CD14-positive monocyte (primary cell): Measurements from ENCODE around the gene CDYL2. TPM values are rescaled to one million over a fixed set of nuclear protein-coding genes. Genes with fewer than 3 reads are reported as not detected.
A peak's percentile ranks its signal among the peaks of the same experiment; 100 is the strongest.

Source experiments
- DNase-seq, 3 donors: peaks; one replicate each; pipeline ENCODE4 v3.0.0-alpha.2; 2011 to 2022
- H2AFZ ChIP-seq: 2 replicates; pipeline ENCODE4 v1.6.0; 2012; ENCODE audit warnings: mild to moderate bottlenecking, low read depth, low read length, inconsistent platforms; ENCODE audit not compliant: insufficient read depth, poor library complexity, severe bottlenecking
- H3K27ac ChIP-seq, 2 donors: 1 replicate in 1 of 2; 2 replicates in 1 of 2; pipeline ENCODE4 v1.5.1; 2012 to 2013; ENCODE audit warnings: low read length in 2 of 2, control low read depth in 1 of 2, inconsistent platforms in 1 of 2, low read depth in 1 of 2, mild to moderate bottlenecking in 1 of 2
- H3K27me3 ChIP-seq, 2 donors: one replicate each; pipeline versions ENCODE4 v1.6.0 to v1.6.1; 2011 to 2013; ENCODE audit warnings: low read length in 2 of 2; ENCODE audit not compliant: control insufficient read depth in 2 of 2, insufficient read depth in 2 of 2
- H3K36me3 ChIP-seq, 2 donors: replicated peaks in 1 of 2; 1 replicate in 1 of 2; 2 replicates in 1 of 2; pipeline versions ENCODE4 v1.5.1 to v1.6.1; 2012 to 2013; ENCODE audit warnings: low read length in 2 of 2, control low read depth in 1 of 2, inconsistent platforms in 1 of 2, mild to moderate bottlenecking in 1 of 2; ENCODE audit not compliant: insufficient read depth in 2 of 2, control insufficient read depth in 1 of 2
- H3K4me1 ChIP-seq, 2 donors: 1 replicate in 1 of 2; 2 replicates in 1 of 2; pipeline versions ENCODE4 v1.5.1 to v1.6.1; 2012 to 2013; ENCODE audit warnings: low read length in 2 of 2, control low read depth in 1 of 2, inconsistent platforms in 1 of 2, mild to moderate bottlenecking in 1 of 2, moderate library complexity in 1 of 2; ENCODE audit not compliant: insufficient read depth in 2 of 2, control insufficient read depth in 1 of 2
- H3K4me2 ChIP-seq: replicated peaks from 2 replicates; pipeline ENCODE3; 2012; ENCODE audit warnings: low read length, moderate library complexity, mild to moderate bottlenecking; ENCODE audit not compliant: poor library complexity, severe bottlenecking; ENCODE audit errors: extremely low read depth
- H3K4me3 ChIP-seq, 3 experiments: fragments of 200-600 bp in 1 of 3; sonication (generic) in 1 of 3; replicated peaks in 1 of 3; 1 replicate in 2 of 3; 2 replicates in 1 of 3; pipeline ENCODE4 v1.5.1; 2011 to 2013; ENCODE audit warnings: low read length in 3 of 3, mild to moderate bottlenecking in 3 of 3, control low read depth in 2 of 3, low read depth in 2 of 3, inconsistent platforms in 1 of 3, moderate library complexity in 1 of 3
- H3K79me2 ChIP-seq: 2 replicates; pipeline ENCODE4 v1.6.0; 2012; ENCODE audit warnings: mild to moderate bottlenecking, control low read depth, inconsistent platforms, low read length, moderate library complexity; ENCODE audit not compliant: insufficient read depth
- H3K9ac ChIP-seq: 2 replicates; pipeline ENCODE4 v1.6.0; 2017; ENCODE audit warnings: low read length, mild to moderate bottlenecking; ENCODE audit not compliant: insufficient read depth, poor library complexity, severe bottlenecking
- H3K9me3 ChIP-seq, 2 donors: replicated peaks in 1 of 2; 1 replicate in 1 of 2; 2 replicates in 1 of 2; pipeline versions ENCODE4 v1.5.1 to v1.6.1; 2012 to 2013; ENCODE audit warnings: low read length in 2 of 2, control low read depth in 1 of 2; ENCODE audit not compliant: control insufficient read depth in 1 of 2, insufficient read depth in 1 of 2
- H4K20me1 ChIP-seq: 2 replicates; pipeline ENCODE4 v1.6.0; 2012; ENCODE audit warnings: mild to moderate bottlenecking, low read length, control low read depth, moderate library complexity; ENCODE audit not compliant: insufficient read depth
- H3K27ac Mint-ChIP-seq, 7 donors: one replicate each; pipeline ENCODE4 v1.8.0; 2020; ENCODE audit warnings: mild to moderate bottlenecking in 7 of 7, mixed read lengths in 7 of 7, moderate library complexity in 6 of 7, inconsistent platforms in 2 of 7
- H3K27me3 Mint-ChIP-seq, 3 donors: one replicate each; pipeline ENCODE4 v1.8.0; 2021 to 2022; ENCODE audit warnings: low read depth in 3 of 3, mild to moderate bottlenecking in 3 of 3, mixed read lengths in 3 of 3, moderate library complexity in 3 of 3, inconsistent platforms in 1 of 3
- H3K36me3 Mint-ChIP-seq, 2 donors: one replicate each; pipeline ENCODE4 v1.8.0; 2020; ENCODE audit warnings: mixed read lengths in 2 of 2, inconsistent platforms in 1 of 2, mild to moderate bottlenecking in 1 of 2
- H3K4me1 Mint-ChIP-seq: one replicate; pipeline ENCODE4 v1.8.0; 2020; ENCODE audit warnings: mild to moderate bottlenecking, mixed read lengths
- H3K4me3 Mint-ChIP-seq, 2 donors: one replicate each; pipeline ENCODE4 v1.8.0; 2020; ENCODE audit warnings: mild to moderate bottlenecking in 2 of 2, mixed read lengths in 2 of 2, moderate library complexity in 1 of 2
- H3K9me3 Mint-ChIP-seq, 7 donors: one replicate each; pipeline ENCODE4 v1.8.0; 2020 to 2022; ENCODE audit warnings: mixed read lengths in 7 of 7, mild to moderate bottlenecking in 6 of 7, moderate library complexity in 6 of 7, inconsistent platforms in 2 of 7
- CTCF ChIP-seq: fragments of 200-600 bp; IDR thresholded peaks from one replicate; pipeline ENCODE4 v1.8.0; 2022; ENCODE audit warnings: antibody characterized with exemption, mild to moderate bottlenecking
- WGBS: methylation state at CpG from one replicate; pipeline ENCODE4 v1.1.5; 2013; ENCODE audit warnings: missing lambda C conversion rate; ENCODE audit not compliant: insufficient coverage; 5-methylcytosine and 5-hydroxymethylcytosine counted together
- intact Hi-C, 2 donors: fragments of 100-400 bp; cut with micrococcal nuclease; formaldehyde crosslinking; loops; one replicate each; pipeline versions ENCODE4 v1.15.0 to v1.15.1; 2023
- polyA plus RNA-seq, 3 donors: library from polyadenylated mRNA; depleted of rRNA in 1 of 3; unstranded in 2 of 3; stranded (reverse) in 1 of 3; fragments of 300-500 nt in 2 of 3; fragments of >200 nt in 1 of 3; fragmentation: Illumina TruSeq in 2 of 3; gene quantifications; 1 replicate in 2 of 3; 2 replicates in 1 of 3; pipeline ENCODE4 v1.2.3, GENCODE V29; 2012 to 2021

CDYL2 gene
- polyA plus RNA-seq, 3 donors, result 0.42 to 2.6 (median 0.93) TPM

GRCh38 chr16:80611171-80611929 is 193.0 kb downstream of the CDYL2 start:
- H4K20me1 ChIP-seq, result no peaks in the 10 kb centered on the region
- H3K9ac ChIP-seq, result no peak overlapping the region
- Mint-ChIP-seq H3K27ac (peak overlapping the region in 3 of 7 donors; percentile 4 to 53 (median 28)), H3K27me3 (peaks cover 0 to 3% (median 0%) of the 10 kb centered on the region in 3 donors), H3K36me3 (peaks cover 46 to 70% of the 10 kb centered on the region in 2 donors), H3K4me3 (no peak overlapping the region), H3K4me1 (no peaks in the 10 kb centered on the region), H3K9me3 (peaks cover 4 to 11% (median 9%) of the 10 kb centered on the region in 7 donors)
- H3K27me3 ChIP-seq, result no peaks in the 10 kb centered on the region
- no peaks in the 10 kb centered on the region for H3K79me2 ChIP-seq
- H3K9me3 ChIP-seq, result peaks cover 0 to 6% of the 10 kb centered on the region in 2 donors
- intact Hi-C loops, result no loop called here
- no peak overlapping the region for H3K27ac ChIP-seq
- DNase-seq, result no peak
- no peaks in the 10 kb centered on the region for H3K4me1 ChIP-seq
- peaks cover 0 to 39% of the 10 kb centered on the region in 2 donors for H3K36me3 ChIP-seq
- no peak overlapping the region for H3K4me2 ChIP-seq
- no peak overlapping the region for H2AFZ ChIP-seq
- TF ChIP-seq CTCF, result no peak
- WGBS, result 94% methylated on average over 15 of the region's 16 CpGs
- H3K4me3 ChIP-seq, result no peak overlapping the region

- no peak overlapping the region for H2AFZ ChIP-seq
- no peak for DNase-seq
- no peaks in the 10 kb centered on the region for H3K4me1 ChIP-seq
- Mint-ChIP-seq H3K36me3 (peaks cover 46 to 69% of the 10 kb centered on the region in 2 donors), H3K27ac (peak overlapping the region in 3 of 7 donors; percentile 10 to 53 (median 37)), H3K27me3 (peaks cover 0 to under 1% (median 0%) of the 10 kb centered on the region in 3 donors), H3K4me1 (no peaks in the 10 kb centered on the region), H3K9me3 (peaks cover 2 to 10% (median 7%) of the 10 kb centered on the region in 7 donors), H3K4me3 (no peak overlapping the region)
- H3K27me3 ChIP-seq, result no peaks in the 10 kb centered on the region
- 97% methylated on average over 6 of the region's 9 CpGs for WGBS
- H3K27ac ChIP-seq, result no peak overlapping the region
- TF ChIP-seq CTCF, result no peak
- intact Hi-C loops, result no loop called here
- H3K4me3 ChIP-seq, result no peak overlapping the region
- H3K79me2 ChIP-seq, result no peaks in the 10 kb centered on the region
- H3K4me2 ChIP-seq, result no peak overlapping the region
- peaks cover 0 to 42% of the 10 kb centered on the region in 2 donors for H3K36me3 ChIP-seq
- no peak overlapping the region for H3K9ac ChIP-seq
- H3K9me3 ChIP-seq, result peaks cover 0 to 4% of the 10 kb centered on the region in 2 donors
- no peaks in the 10 kb centered on the region for H4K20me1 ChIP-seq
Observed at GRCh38 chr16:80610481-80611156, 193.8 kb downstream of the CDYL2 start.
